ENCODE results near the gene GPD1L. TPM values are rescaled to one million over a fixed set of nuclear protein-coding genes. Genes with fewer than 3 reads are reported as not detected.

The GPD1L gene
- total RNA-seq, 2 experiments from 2014 or later: 9.2 to 10.2 TPM

GRCh38 chr3:32125012-32125411, 18.6 kb downstream of the GPD1L start:
- intact Hi-C loops (cut with micrococcal nuclease): no loop called here
- peaks cover 11% of the 10 kb centered on the region for H3K4me1 Mint-ChIP-seq (ENCODE audit: low read depth)
- no peak overlapping the region for H3K4me3 Mint-ChIP-seq
- no peaks in the 10 kb centered on the region for H3K27me3 Mint-ChIP-seq
- peaks cover 2% of the 10 kb centered on the region for H3K36me3 Mint-ChIP-seq (ENCODE audit: low read depth)
- CTCF ChIA-PET: no interaction called here
- TF ChIP-seq CTCF (IDR thresholded peaks at IDR 0.05): no peak
- ATAC-seq (no peak), DNase-seq (no peak)
- POLR2A ChIA-PET: no interaction called here
- no peak overlapping the region for H3K27ac Mint-ChIP-seq
- H3K9me3 Mint-ChIP-seq: no peaks in the 10 kb centered on the region

GRCh38 chr3:32126305-32127015, 20.0 kb downstream of the GPD1L start:
- H3K27ac Mint-ChIP-seq: no peak overlapping the region
- no peak for DNase-seq
- CTCF ChIA-PET: interaction anchor here (1.2 to 1.4 kb wide), 2 partner anchors 10 to 18 kb away, joined by 3 to 4 read pairs; no protein-coding TSS in a partner anchor
- POLR2A ChIA-PET: no interaction called here
- no peak for TF ChIP-seq CTCF (IDR thresholded peaks at IDR 0.05)
- H3K9me3 Mint-ChIP-seq: no peaks in the 10 kb centered on the region
- peaks cover 6% of the 10 kb centered on the region for H3K4me1 Mint-ChIP-seq (ENCODE audit: low read depth)
- H3K27me3 Mint-ChIP-seq: no peaks in the 10 kb centered on the region
- no peak overlapping the region for H3K4me3 Mint-ChIP-seq
- ATAC-seq: no peak
- peaks cover 13% of the 10 kb centered on the region for H3K36me3 Mint-ChIP-seq (ENCODE audit: low read depth)
- intact Hi-C loops (cut with micrococcal nuclease): no loop called here

GRCh38 chr3:32127219-32127826, 20.9 kb downstream of the GPD1L start:
- CTCF ChIA-PET: no interaction called here
- Mint-ChIP-seq H3K4me3 (no peak overlapping the region), H3K27me3 (no peaks in the 10 kb centered on the region), H3K27ac (no peak overlapping the region), H3K9me3 (no peaks in the 10 kb centered on the region), H3K36me3 (ENCODE audit: low read depth) (peaks cover 17% of the 10 kb centered on the region), H3K4me1 (ENCODE audit: low read depth) (peaks cover 6% of the 10 kb centered on the region)
- DNase-seq (no peak), ATAC-seq (no peak)
- intact Hi-C loops (cut with micrococcal nuclease): no loop called here
- POLR2A ChIA-PET: no interaction called here
- TF ChIP-seq CTCF (IDR thresholded peaks at IDR 0.05): no peak

- H3K27ac Mint-ChIP-seq: no peak overlapping the region
- H3K9me3 Mint-ChIP-seq: no peaks in the 10 kb centered on the region
- ATAC-seq (no peak), DNase-seq (no peak)
- TF ChIP-seq CTCF (IDR thresholded peaks at IDR 0.05): no peak
- intact Hi-C loops (cut with micrococcal nuclease): no loop called here
- peaks cover 20% of the 10 kb centered on the region for H3K36me3 Mint-ChIP-seq (ENCODE audit: low read depth)
- H3K27me3 Mint-ChIP-seq: no peaks in the 10 kb centered on the region
- CTCF ChIA-PET: interaction anchor here (1.0 to 1.5 kb wide), 3 partner anchors 12 to 558 kb away, joined by 3 to 4 read pairs (median 3); no protein-coding TSS in a partner anchor
- H3K4me3 Mint-ChIP-seq: no peak overlapping the region
- H3K4me1 Mint-ChIP-seq (ENCODE audit: low read depth): peaks cover 6% of the 10 kb centered on the region
- POLR2A ChIA-PET: interaction anchor here (0.6 kb wide), 1 partner anchor 301 kb away, joined by 3 read pairs; no protein-coding TSS in a partner anchor
These were observed 22.5 kb downstream of the GPD1L start for GRCh38 chr3:32128936-32129335.

GRCh38 chr3:32129832-32130231, 23.4 kb downstream of the GPD1L start:
- intact Hi-C loops (cut with micrococcal nuclease): no loop called here
- no peak for ATAC-seq
- Mint-ChIP-seq H3K36me3 (ENCODE audit: low read depth) (peaks cover 27% of the 10 kb centered on the region), H3K27me3 (no peaks in the 10 kb centered on the region), H3K4me1 (ENCODE audit: low read depth) (peaks cover 6% of the 10 kb centered on the region), H3K9me3 (no peaks in the 10 kb centered on the region), H3K4me3 (no peak overlapping the region), H3K27ac (no peak overlapping the region)
- ChIA-PET POLR2A (no interaction called here), CTCF (interaction anchor here (1.0 to 1.5 kb wide), 3 partner anchors 13 to 557 kb away, joined by 3 to 4 read pairs (median 3); no protein-coding TSS in a partner anchor)
- no peak for TF ChIP-seq CTCF (IDR thresholded peaks at IDR 0.05)
- DNase-seq: no peak
